K562 (cell line): ENCODE measurements around the gene ERAS. TPM values are rescaled to one million over a fixed set of nuclear protein-coding genes. Genes with fewer than 3 reads are reported as not detected.

Source experiments
- ATAC-seq: fragments of 200-7000 bp; cut with Tn5 transposase; 3 replicates; pipeline ENCODE4 v1.9.1; 2020; ENCODE audit warnings: moderate library complexity
- BruUV-seq: library from RNA; stranded (reverse); fragments of 400-500 nt; replicated peaks from 2 replicates; lab custom pipeline; 2021; lab: Mats Ljungman, UMichigan
- CTCF ChIA-PET: fragments of 300-600 bp; formaldehyde crosslinking; extraction: SDS; loops from one replicate; lab custom pipeline; 2021; ENCODE audit warnings: low intra/inter-chr PET ratio; lab: Yijun Ruan, JAX
- POLR2A ChIA-PET: fragments of 300-600, 350-650 bp; sonication (Branson Sonifier 250); formaldehyde crosslinking; extraction: SDS; loops from one replicate; lab custom pipeline; 2021; ENCODE audit warnings: antibody characterized with exemption, inconsistent platforms; lab: Yijun Ruan, JAX
- DNase-seq, 4 experiments: peaks; one replicate each; pipeline versions ENCODE4 v3.0.0 to v3.0.0-alpha.2; 2011 to 2018; ENCODE audit warnings: low spot score in 3 of 4, mixed read lengths in 3 of 4; ENCODE audit errors: extremely low read depth in 1 of 4
- FAIRE-seq: peaks from 2 replicates; lab custom pipeline; 2011; peaks lifted over from hg19 to GRCh38; lab: Jason Lieb, UNC
- H2AFZ ChIP-seq: 2 replicates; pipeline ENCODE4 v1.6.0; 2011; ENCODE audit warnings: low read depth, low read length, control low read depth, inconsistent platforms
- H3K27ac ChIP-seq: fragments of 200-600 bp; 3 replicates; pipeline ENCODE4 v1.8.0; 2011; ENCODE audit warnings: low read depth, mild to moderate bottlenecking, control low read depth, inconsistent platforms, low read length, moderate library complexity, mixed read lengths; ENCODE audit errors: extremely low read depth
- H3K27me3 ChIP-seq, 2 experiments: fragments of 300-600 bp in 1 of 2; 2 replicates in 1 of 2; 3 replicates in 1 of 2; pipeline versions ENCODE4 v1.6.0 to v1.8.0; 2011; ENCODE audit warnings: inconsistent platforms in 2 of 2, low read length in 2 of 2, mild to moderate bottlenecking in 1 of 2, mixed read lengths in 1 of 2, moderate library complexity in 1 of 2; ENCODE audit not compliant: control insufficient read depth in 2 of 2, insufficient read depth in 2 of 2
- H3K36me3 ChIP-seq: fragments of 300-600 bp; 3 replicates; pipeline ENCODE4 v1.8.0; 2011; ENCODE audit warnings: mild to moderate bottlenecking, low read length, inconsistent platforms; ENCODE audit not compliant: control insufficient read depth, insufficient read depth
- H3K4me1 ChIP-seq, 2 experiments: fragments of 200-600 bp in 1 of 2; replicated peaks in 1 of 2; 2 replicates in 1 of 2; 3 replicates in 1 of 2; pipeline versions ENCODE4 v1.5.1 to v1.8.0; 2011; ENCODE audit warnings: inconsistent platforms in 2 of 2, low read length in 2 of 2, mild to moderate bottlenecking in 1 of 2, mixed read lengths in 1 of 2, moderate library complexity in 1 of 2; ENCODE audit not compliant: control insufficient read depth in 2 of 2, insufficient read depth in 2 of 2
- H3K4me2 ChIP-seq: 2 replicates; pipeline ENCODE4 v1.6.1; 2011; ENCODE audit warnings: low read length, control low read depth, inconsistent platforms, mixed read lengths; ENCODE audit not compliant: insufficient read depth
- H3K4me3 ChIP-seq: fragments of 200-600 bp; sonication (generic), shearing (Covaris generic); 2 replicates; pipeline ENCODE4 v1.5.1; 2016; ENCODE audit warnings: control low read depth, inconsistent platforms
- H3K79me2 ChIP-seq: fragments of 200-600 bp; 3 replicates; pipeline ENCODE4 v1.8.0; 2011; ENCODE audit warnings: low read length, inconsistent platforms; ENCODE audit not compliant: control insufficient read depth, insufficient read depth
- H3K9ac ChIP-seq, 2 experiments: 2 replicates each; pipeline versions ENCODE4 v1.6.0 to v1.6.1; 2011; ENCODE audit warnings: low read depth in 2 of 2, low read length in 2 of 2, control low read depth in 1 of 2, inconsistent platforms in 1 of 2, mild to moderate bottlenecking in 1 of 2, mixed read lengths in 1 of 2; ENCODE audit not compliant: insufficient read depth in 1 of 2
- H3K9me1 ChIP-seq: one replicate; pipeline ENCODE4 v1.6.0; 2011; ENCODE audit warnings: inconsistent platforms, mild to moderate bottlenecking, low read length, moderate library complexity; ENCODE audit not compliant: control insufficient read depth, insufficient read depth
- H3K9me3 ChIP-seq: replicated peaks from 2 replicates; pipeline ENCODE4 v1.5.1; 2011; ENCODE audit warnings: low read depth, low read length, inconsistent platforms; ENCODE audit not compliant: control insufficient read depth, insufficient read depth
- H4K20me1 ChIP-seq: replicated peaks from 2 replicates; pipeline ENCODE4 v1.6.1; 2011; ENCODE audit warnings: low read length, inconsistent platforms, mixed read lengths; ENCODE audit not compliant: control insufficient read depth, insufficient read depth
- CXXC5 ChIP-seq: fragments of 250-450 bp; sonication (Bioruptor Pico); IDR thresholded peaks from 2 replicates; pipeline ENCODE4 v1.8.0; 2022; ENCODE audit warnings: inconsistent platforms, mild to moderate bottlenecking, moderate library complexity
- HDAC2 ChIP-seq: fragments of 450-650 bp; IDR thresholded peaks from 2 replicates; pipeline ENCODE4 v1.6.1; 2016; ENCODE audit warnings: mild to moderate bottlenecking
- HNRNPUL1 ChIP-seq: fragments of 200-400 bp; formaldehyde crosslinking; IDR thresholded peaks from 2 replicates; pipeline ENCODE4 v1.6.1; 2017; ENCODE audit warnings: low read length
- ZNF280A ChIP-seq: fragments of 450-650 bp; IDR thresholded peaks from 2 replicates; pipeline ENCODE4 v1.6.1; 2018; ENCODE audit warnings: mild to moderate bottlenecking, low read depth; ENCODE audit not compliant: partially characterized antibody
- ZNF561 ChIP-seq: fragments of 450-650 bp; formaldehyde crosslinking; conservative IDR thresholded peaks from 2 replicates; pipeline ENCODE4 v1.4.0; 2020; ENCODE audit warnings: mild to moderate bottlenecking, moderate library complexity
- WGBS: fragments of 100-300 bp; shearing (Covaris generic); methylation state at CpG from one replicate; pipeline ENCODE4 v1.1.6; 2016; ENCODE audit warnings: low coverage, mixed read lengths; ENCODE audit not compliant: insufficient coverage; ENCODE audit errors: missing lambda C conversion rate; 5-methylcytosine and 5-hydroxymethylcytosine counted together
- in situ Hi-C: fragments of 300-500 bp; cut with MboI; formaldehyde crosslinking; loops from 4 replicates; pipeline ENCODE4 v1.15.0; 2018; ENCODE audit warnings: inconsistent platforms, mixed read lengths
- intact Hi-C: fragments of 100-400 bp; cut with micrococcal nuclease; formaldehyde crosslinking; loops from 2 replicates; pipeline ENCODE4 v1.14.2; 2022
- polyA plus RNA-seq, 8 experiments: library from polyadenylated mRNA; depleted of rRNA in 4 of 8; stranded (reverse) in 5 of 8; unstranded in 3 of 8; fragments of >200 nt; fragmentation: Nextera tagmentation in 2 of 8; fragmentation: Illumina TruSeq in 1 of 8; extraction: Ambion mirVana in 2 of 8; extraction: Trizol in 1 of 8; gene quantifications; 2 replicates each; pipeline versions ENCODE4 v1.2.1 to v1.2.3, GENCODE V29; 2011 to 2014; ENCODE audit warnings: inconsistent platforms in 1 of 8, missing spikeins in 1 of 8
- total RNA-seq, 7 experiments: library from RNA; depleted of rRNA in 6 of 7; stranded (reverse); fragments of >200 nt in 6 of 7; fragmentation: Illumina TruSeq in 2 of 7; extraction: Trizol in 2 of 7; gene quantifications; 2 replicates each; pipeline versions ENCODE4 v1.2.1 to v1.2.3, GENCODE V29; 2011 to 2021; ENCODE audit warnings: low replicate concordance in 1 of 7
- TF ChIP-seq, protein P1 (sequence below), 2 experiments: fragments of 450-650 bp in 1 of 2; IDR thresholded peaks; 2 replicates each; pipeline ENCODE4 v1.6.1; 2011 to 2017; ENCODE audit warnings: low read depth in 2 of 2, antibody characterized with exemption in 1 of 2, borderline replicate concordance in 1 of 2, low read length in 1 of 2, mild to moderate bottlenecking in 1 of 2, mixed read lengths in 1 of 2; ENCODE audit not compliant: control insufficient read depth in 1 of 2
- TF ChIP-seq, protein P2 (sequence below), 2 experiments: IDR thresholded peaks in 1 of 2; conservative IDR thresholded peaks in 1 of 2; 2 replicates each; pipeline ENCODE4 v1.6.1; 2016; ENCODE audit warnings: low read depth in 2 of 2, mild to moderate bottlenecking in 1 of 2, missing compliant biosample characterization in 1 of 2, missing genetic modification characterization in 1 of 2, moderate library complexity in 1 of 2
- TF ChIP-seq, protein P3 (sequence below): fragments of 450-650 bp; IDR thresholded peaks from 2 replicates; pipeline ENCODE4 v1.6.1; 2016
- TF ChIP-seq, protein P4 (sequence below): sonication (generic); formaldehyde crosslinking; IDR thresholded peaks from 2 replicates; pipeline ENCODE4 v1.8.0; 2022; ENCODE audit warnings: missing genetic modification reagents, mild to moderate bottlenecking, moderate library complexity, borderline replicate concordance

ERAS gene
- total and polyA plus RNA-seq, 9 of the 15 experiments (the other 6 are each of a cell fraction or from before 2014, with no cell fraction given): 0.07 to 0.12 TPM; not detected in 7

DNA sequence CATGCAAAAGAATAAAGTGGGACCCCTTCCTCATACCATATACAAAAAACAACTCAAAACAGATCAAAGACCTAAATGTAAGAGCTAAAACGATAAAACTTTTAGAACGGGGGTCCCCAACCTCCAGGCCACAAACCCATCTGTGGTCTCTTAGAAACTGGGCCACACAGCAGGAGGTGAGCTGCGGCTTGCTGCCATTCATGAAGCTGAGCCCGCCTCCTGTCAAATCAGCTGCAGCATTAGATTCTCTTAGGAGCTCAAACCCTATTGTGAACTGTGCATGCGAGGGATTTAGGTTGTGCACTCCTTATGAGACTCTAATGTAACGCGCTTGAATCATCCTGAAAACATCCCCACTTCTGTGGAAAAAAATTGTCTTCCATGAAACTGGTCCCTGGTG lies 46.9 kb upstream of the ERAS start:
- H3K36me3 ChIP-seq: 0 out of 3 replicates have a peak, but pooled peaks cover 2% of the 10 kb centered on the region
- no peak for DNase-seq
- CTCF ChIA-PET: no interaction called here
- H3K27me3 ChIP-seq: no peaks in the 10 kb centered on the region
- H3K9ac ChIP-seq: peak overlapping the region in 1 of 2 experiments; percentile 31; a peak in 1 of 4 replicates
- in situ Hi-C loops: no loop called here
- no peak for TF ChIP-seq ZNF280A
- TF ChIP-seq, protein P1, sequence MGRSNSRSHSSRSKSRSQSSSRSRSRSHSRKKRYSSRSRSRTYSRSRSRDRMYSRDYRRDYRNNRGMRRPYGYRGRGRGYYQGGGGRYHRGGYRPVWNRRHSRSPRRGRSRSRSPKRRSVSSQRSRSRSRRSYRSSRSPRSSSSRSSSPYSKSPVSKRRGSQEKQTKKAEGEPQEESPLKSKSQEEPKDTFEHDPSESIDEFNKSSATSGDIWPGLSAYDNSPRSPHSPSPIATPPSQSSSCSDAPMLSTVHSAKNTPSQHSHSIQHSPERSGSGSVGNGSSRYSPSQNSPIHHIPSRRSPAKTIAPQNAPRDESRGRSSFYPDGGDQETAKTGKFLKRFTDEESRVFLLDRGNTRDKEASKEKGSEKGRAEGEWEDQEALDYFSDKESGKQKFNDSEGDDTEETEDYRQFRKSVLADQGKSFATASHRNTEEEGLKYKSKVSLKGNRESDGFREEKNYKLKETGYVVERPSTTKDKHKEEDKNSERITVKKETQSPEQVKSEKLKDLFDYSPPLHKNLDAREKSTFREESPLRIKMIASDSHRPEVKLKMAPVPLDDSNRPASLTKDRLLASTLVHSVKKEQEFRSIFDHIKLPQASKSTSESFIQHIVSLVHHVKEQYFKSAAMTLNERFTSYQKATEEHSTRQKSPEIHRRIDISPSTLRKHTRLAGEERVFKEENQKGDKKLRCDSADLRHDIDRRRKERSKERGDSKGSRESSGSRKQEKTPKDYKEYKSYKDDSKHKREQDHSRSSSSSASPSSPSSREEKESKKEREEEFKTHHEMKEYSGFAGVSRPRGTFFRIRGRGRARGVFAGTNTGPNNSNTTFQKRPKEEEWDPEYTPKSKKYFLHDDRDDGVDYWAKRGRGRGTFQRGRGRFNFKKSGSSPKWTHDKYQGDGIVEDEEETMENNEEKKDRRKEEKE (IDR thresholded peaks at IDR 0.05; ENCODE audit: borderline replicate concordance in 1 of 2, control insufficient read depth in 1 of 2, low read depth in 2 of 2, low read length in 1 of 2): no peak
- TF ChIP-seq HDAC2: no peak
- peak; percentile 22; the same call in 1 of the 2 replicates for TF ChIP-seq CXXC5 (CRISPR knock-in tag)
- TF ChIP-seq, protein P2, sequence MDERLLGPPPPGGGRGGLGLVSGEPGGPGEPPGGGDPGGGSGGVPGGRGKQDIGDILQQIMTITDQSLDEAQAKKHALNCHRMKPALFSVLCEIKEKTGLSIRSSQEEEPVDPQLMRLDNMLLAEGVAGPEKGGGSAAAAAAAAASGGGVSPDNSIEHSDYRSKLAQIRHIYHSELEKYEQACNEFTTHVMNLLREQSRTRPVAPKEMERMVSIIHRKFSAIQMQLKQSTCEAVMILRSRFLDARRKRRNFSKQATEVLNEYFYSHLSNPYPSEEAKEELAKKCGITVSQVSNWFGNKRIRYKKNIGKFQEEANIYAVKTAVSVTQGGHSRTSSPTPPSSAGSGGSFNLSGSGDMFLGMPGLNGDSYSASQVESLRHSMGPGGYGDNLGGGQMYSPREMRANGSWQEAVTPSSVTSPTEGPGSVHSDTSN (CRISPR knock-in tag; IDR thresholded peaks at IDR 0.05; ENCODE audit: low read depth): no peak
- TF ChIP-seq, protein P2 (tag; conservative IDR thresholded peaks at IDR 0.05; ENCODE audit: low read depth): peak; percentile 54; the same call in 1 of the 2 replicates
- TF ChIP-seq, protein P3, sequence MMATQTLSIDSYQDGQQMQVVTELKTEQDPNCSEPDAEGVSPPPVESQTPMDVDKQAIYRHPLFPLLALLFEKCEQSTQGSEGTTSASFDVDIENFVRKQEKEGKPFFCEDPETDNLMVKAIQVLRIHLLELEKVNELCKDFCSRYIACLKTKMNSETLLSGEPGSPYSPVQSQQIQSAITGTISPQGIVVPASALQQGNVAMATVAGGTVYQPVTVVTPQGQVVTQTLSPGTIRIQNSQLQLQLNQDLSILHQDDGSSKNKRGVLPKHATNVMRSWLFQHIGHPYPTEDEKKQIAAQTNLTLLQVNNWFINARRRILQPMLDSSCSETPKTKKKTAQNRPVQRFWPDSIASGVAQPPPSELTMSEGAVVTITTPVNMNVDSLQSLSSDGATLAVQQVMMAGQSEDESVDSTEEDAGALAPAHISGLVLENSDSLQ: peak; percentile 84
- TF ChIP-seq HNRNPUL1: no peak
- no peak for TF ChIP-seq ZNF561 (CRISPR knock-in tag)
- TF ChIP-seq, protein P4, sequence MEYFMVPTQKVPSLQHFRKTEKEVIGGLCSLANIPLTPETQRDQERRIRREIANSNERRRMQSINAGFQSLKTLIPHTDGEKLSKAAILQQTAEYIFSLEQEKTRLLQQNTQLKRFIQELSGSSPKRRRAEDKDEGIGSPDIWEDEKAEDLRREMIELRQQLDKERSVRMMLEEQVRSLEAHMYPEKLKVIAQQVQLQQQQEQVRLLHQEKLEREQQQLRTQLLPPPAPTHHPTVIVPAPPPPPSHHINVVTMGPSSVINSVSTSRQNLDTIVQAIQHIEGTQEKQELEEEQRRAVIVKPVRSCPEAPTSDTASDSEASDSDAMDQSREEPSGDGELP: peak; percentile 19; the same call in 1 of the 2 replicates
- TF ChIP-seq, all 486 proteins: peak for 4
- Histone ChIP-seq H3K4me3 (no peak overlapping the region), H3K4me2 (peak overlapping the region; percentile 10; the same call in 1 of the 2 replicates), H3K9me3 (no peaks in the 10 kb centered on the region), H4K20me1 (no peaks in the 10 kb centered on the region), H3K79me2 (peaks cover 43% of the 10 kb centered on the region), H2AFZ (peak overlapping the region; percentile 47; the same call in 1 of the 2 replicates), H3K4me1 (peaks cover 39 to 42% of the 10 kb centered on the region in 2 experiments; a peak in 4 of 5 replicates), H3K27ac (no peak overlapping the region), H3K9me1 (no peaks in the 10 kb centered on the region)
- intact Hi-C loops: no loop called here
- POLR2A ChIA-PET: interaction anchor here (1.0 to 1.7 kb wide), 3 partner anchors 10 to 178 kb away, joined by 4 to 5 read pairs (median 4); partner anchors contain the start of gene OTUD5
- no TSS peak for BruUV-seq
- FAIRE-seq: peak; percentile 42
- 40% methylated on average over 5 of the region's 7 CpGs for WGBS
- 0 out of 3 replicates have a peak, but pooled peaks have one; percentile 12 for ATAC-seq
